ENCODE data around the gene KRT73. TPM values are rescaled to one million over a fixed set of nuclear protein-coding genes. Genes with fewer than 3 reads are reported as not detected.

Gene KRT73
- total RNA-seq, 1 experiment from 2014 or later: not detected

DNA sequence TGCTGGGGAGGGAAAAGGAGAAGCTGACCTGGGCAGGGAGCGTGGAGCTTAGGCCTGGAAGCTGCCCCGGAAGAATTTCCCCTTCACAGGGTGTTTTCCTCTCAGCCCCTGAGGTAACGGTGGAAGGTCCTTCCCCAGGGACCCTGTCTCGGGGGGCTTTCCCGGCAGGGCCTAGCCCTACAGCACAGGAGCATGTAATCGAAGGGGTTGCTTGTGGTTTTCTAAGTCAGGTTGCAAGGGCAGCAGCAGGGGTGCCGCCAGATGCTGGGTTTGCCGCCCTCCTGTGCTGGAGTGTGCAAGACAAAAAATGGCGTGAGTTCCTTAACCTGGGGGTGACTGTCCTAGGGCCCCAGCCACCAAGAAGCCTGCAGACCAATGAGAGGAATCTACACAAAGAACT lies 43.1 kb downstream of the KRT73 start:
- Mint-ChIP-seq H3K27me3 (ENCODE audit: insufficient read depth, unreplicated experiment) (no peaks in the 10 kb centered on the region), H3K27ac (ENCODE audit: low read depth, unreplicated experiment) (no peak overlapping the region)
- POLR2A ChIA-PET: interaction anchor here (1.1 to 2.2 kb wide), 2 partner anchors 51 to 55 kb away, joined by 4 to 6 read pairs; partner anchors contain the start of gene KRT5

DNA sequence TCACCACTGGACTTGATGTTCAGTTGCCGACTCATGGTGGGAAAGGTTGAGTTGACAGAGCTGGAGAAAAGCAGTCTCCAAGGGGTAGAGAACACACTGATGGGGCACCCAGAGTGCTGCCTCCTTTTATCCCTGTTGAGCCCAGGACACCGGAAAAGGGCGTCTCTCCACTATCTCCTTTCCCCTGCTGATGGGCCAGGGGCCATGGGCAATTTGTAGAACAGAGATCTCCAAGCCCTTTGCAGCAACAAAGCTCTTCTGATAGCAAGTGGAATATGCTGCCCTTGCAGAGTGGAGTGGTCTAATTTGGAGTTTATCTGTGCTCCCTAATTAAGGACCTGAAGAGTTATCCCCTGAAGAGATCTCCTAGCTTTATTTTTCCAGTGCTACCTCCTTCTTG lies 44.6 kb downstream of the KRT73 start, which contains the start of gene KRT74:
Gene KRT74 (minus strand): TSS at position 101 of the 400 bp plus-strand sequence. CDS start 66 bp downstream, at position 35.
- no peaks in the 10 kb centered on the region for H3K4me1 Mint-ChIP-seq (ENCODE audit: insufficient read depth, unreplicated experiment)
- no peaks in the 10 kb centered on the region for H3K9me3 Mint-ChIP-seq (ENCODE audit: unreplicated experiment)
- no peak within 1 kb of the TSS for H3K4me3 Mint-ChIP-seq (ENCODE audit: unreplicated experiment)
- TF ChIP-seq, protein P1, sequence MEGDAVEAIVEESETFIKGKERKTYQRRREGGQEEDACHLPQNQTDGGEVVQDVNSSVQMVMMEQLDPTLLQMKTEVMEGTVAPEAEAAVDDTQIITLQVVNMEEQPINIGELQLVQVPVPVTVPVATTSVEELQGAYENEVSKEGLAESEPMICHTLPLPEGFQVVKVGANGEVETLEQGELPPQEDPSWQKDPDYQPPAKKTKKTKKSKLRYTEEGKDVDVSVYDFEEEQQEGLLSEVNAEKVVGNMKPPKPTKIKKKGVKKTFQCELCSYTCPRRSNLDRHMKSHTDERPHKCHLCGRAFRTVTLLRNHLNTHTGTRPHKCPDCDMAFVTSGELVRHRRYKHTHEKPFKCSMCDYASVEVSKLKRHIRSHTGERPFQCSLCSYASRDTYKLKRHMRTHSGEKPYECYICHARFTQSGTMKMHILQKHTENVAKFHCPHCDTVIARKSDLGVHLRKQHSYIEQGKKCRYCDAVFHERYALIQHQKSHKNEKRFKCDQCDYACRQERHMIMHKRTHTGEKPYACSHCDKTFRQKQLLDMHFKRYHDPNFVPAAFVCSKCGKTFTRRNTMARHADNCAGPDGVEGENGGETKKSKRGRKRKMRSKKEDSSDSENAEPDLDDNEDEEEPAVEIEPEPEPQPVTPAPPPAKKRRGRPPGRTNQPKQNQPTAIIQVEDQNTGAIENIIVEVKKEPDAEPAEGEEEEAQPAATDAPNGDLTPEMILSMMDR (IDR thresholded peaks at IDR 0.05; ENCODE audit: unreplicated experiment): no peak
- no peak for DNase-seq (ENCODE audit: unreplicated experiment)
- ChIA-PET CTCF (interaction anchor here (0.7 to 1.8 kb wide), 6 partner anchors 9 to 306 kb away, joined by 3 to 6 read pairs (median 3); no protein-coding TSS in a partner anchor), POLR2A (interaction anchor here (2.2 kb wide), 1 partner anchor 54 kb away, joined by 6 read pairs; the partner anchor contains the start of gene KRT5)
- H3K27me3 Mint-ChIP-seq (ENCODE audit: insufficient read depth, unreplicated experiment): no peaks in the 10 kb centered on the region
- H3K27ac Mint-ChIP-seq (ENCODE audit: low read depth, unreplicated experiment): no peak within 1 kb of the TSS
- intact Hi-C loops (cut with micrococcal nuclease): no loop called here
- no peaks in the 10 kb centered on the region for H3K36me3 Mint-ChIP-seq (ENCODE audit: insufficient read depth, unreplicated experiment)
- no TSS peak for BruUV-seq (replicated peaks)

More for the DNA sequence above, 43.1 kb downstream of the KRT73 start:
- CTCF ChIA-PET: interaction anchor here (0.6 to 1.4 kb wide), 6 partner anchors 262 to 405 kb away, joined by 3 to 4 read pairs (median 3); no protein-coding TSS in a partner anchor
- DNase-seq (ENCODE audit: unreplicated experiment): no peak
- TF ChIP-seq, protein P1 (IDR thresholded peaks at IDR 0.05; ENCODE audit: unreplicated experiment): no peak
- Mint-ChIP-seq H3K36me3 (ENCODE audit: insufficient read depth, unreplicated experiment) (no peaks in the 10 kb centered on the region), H3K4me1 (ENCODE audit: insufficient read depth, unreplicated experiment) (peaks cover 6% of the 10 kb centered on the region), H3K4me3 (ENCODE audit: unreplicated experiment) (no peak overlapping the region), H3K9me3 (ENCODE audit: unreplicated experiment) (no peaks in the 10 kb centered on the region)
- no TSS peak for BruUV-seq (replicated peaks)
- intact Hi-C loops (cut with micrococcal nuclease): no loop called here

DNA sequence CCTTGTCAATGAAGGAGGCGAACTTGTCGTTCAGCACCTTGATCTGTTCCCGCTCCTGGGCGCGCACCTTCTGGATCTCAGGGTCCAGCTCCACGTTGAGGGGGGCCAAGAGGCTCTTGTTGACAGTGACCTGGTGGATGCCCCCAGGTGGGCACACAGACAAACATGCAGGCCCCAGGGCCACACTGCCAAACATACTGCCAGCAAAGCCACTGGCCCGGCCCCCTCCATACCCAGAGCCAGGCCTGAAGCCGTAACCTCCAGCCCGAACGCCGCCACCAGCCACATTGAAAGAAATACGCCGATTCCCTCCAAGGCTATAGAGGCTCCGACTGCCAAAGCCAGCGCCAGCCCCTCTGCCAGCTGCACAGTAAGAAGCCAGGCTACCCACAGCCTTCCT lies 45.1 kb downstream of the KRT73 start:
- intact Hi-C loops (cut with micrococcal nuclease): no loop called here
- Mint-ChIP-seq H3K4me1 (ENCODE audit: insufficient read depth, unreplicated experiment) (no peaks in the 10 kb centered on the region), H3K9me3 (ENCODE audit: unreplicated experiment) (no peaks in the 10 kb centered on the region), H3K36me3 (ENCODE audit: insufficient read depth, unreplicated experiment) (no peaks in the 10 kb centered on the region), H3K27ac (ENCODE audit: low read depth, unreplicated experiment) (no peak overlapping the region), H3K27me3 (ENCODE audit: insufficient read depth, unreplicated experiment) (no peaks in the 10 kb centered on the region), H3K4me3 (ENCODE audit: unreplicated experiment) (no peak overlapping the region)
- no TSS peak for BruUV-seq (replicated peaks)
- POLR2A ChIA-PET: interaction anchor here (2.2 kb wide), 1 partner anchor 53 kb away, joined by 6 read pairs; the partner anchor contains the start of gene KRT5
- DNase-seq (ENCODE audit: unreplicated experiment): no peak
- TF ChIP-seq, protein P1 (IDR thresholded peaks at IDR 0.05; ENCODE audit: unreplicated experiment): no peak
- CTCF ChIA-PET: interaction anchor here (1.8 kb wide), 1 partner anchor 9 kb away, joined by 6 read pairs; no protein-coding TSS in a partner anchor

DNA sequence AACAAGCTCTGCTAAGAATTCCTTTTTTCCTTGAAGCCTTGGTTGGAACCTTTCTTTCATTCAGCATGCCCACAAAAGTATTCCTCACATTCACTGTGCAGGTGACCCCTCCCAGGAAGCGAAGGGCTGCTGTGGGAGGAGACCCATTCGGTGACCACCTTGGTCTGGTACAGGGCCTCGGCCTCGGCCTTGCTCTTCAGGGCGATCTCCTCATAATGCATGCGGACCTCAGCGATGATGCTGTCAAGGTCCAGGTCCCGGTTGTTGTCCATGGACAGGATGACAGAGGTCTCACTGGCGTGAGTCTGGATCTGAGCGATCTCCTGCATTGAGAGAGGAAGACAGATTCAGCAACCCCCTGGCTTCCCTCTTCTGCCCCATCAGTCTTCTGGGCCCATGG lies 47.8 kb downstream of the KRT73 start:
- BruUV-seq (replicated peaks): no TSS peak
- intact Hi-C loops (cut with micrococcal nuclease): no loop called here
- ChIA-PET CTCF (interaction anchor here (0.7 kb wide), 1 partner anchor 309 kb away, joined by 3 read pairs; no protein-coding TSS in a partner anchor), POLR2A (no interaction called here)
- TF ChIP-seq, protein P1 (IDR thresholded peaks at IDR 0.05; ENCODE audit: unreplicated experiment): no peak
- DNase-seq (ENCODE audit: unreplicated experiment): no peak
- H3K4me3 Mint-ChIP-seq (ENCODE audit: unreplicated experiment): no peak overlapping the region
- no peaks in the 10 kb centered on the region for H3K4me1 Mint-ChIP-seq (ENCODE audit: insufficient read depth, unreplicated experiment)
- H3K36me3 Mint-ChIP-seq (ENCODE audit: insufficient read depth, unreplicated experiment): no peaks in the 10 kb centered on the region
- no peak overlapping the region for H3K27ac Mint-ChIP-seq (ENCODE audit: low read depth, unreplicated experiment)
- no peaks in the 10 kb centered on the region for H3K27me3 Mint-ChIP-seq (ENCODE audit: insufficient read depth, unreplicated experiment)
- no peaks in the 10 kb centered on the region for H3K9me3 Mint-ChIP-seq (ENCODE audit: unreplicated experiment)
